ENCODE data around the gene NAXD.
"Not testable (repeated sequence)": the region's sequence is repeated elsewhere in the genome, so short reads cannot be mapped to it uniquely, and the experiment has no call there.

The NAXD gene

DNA sequence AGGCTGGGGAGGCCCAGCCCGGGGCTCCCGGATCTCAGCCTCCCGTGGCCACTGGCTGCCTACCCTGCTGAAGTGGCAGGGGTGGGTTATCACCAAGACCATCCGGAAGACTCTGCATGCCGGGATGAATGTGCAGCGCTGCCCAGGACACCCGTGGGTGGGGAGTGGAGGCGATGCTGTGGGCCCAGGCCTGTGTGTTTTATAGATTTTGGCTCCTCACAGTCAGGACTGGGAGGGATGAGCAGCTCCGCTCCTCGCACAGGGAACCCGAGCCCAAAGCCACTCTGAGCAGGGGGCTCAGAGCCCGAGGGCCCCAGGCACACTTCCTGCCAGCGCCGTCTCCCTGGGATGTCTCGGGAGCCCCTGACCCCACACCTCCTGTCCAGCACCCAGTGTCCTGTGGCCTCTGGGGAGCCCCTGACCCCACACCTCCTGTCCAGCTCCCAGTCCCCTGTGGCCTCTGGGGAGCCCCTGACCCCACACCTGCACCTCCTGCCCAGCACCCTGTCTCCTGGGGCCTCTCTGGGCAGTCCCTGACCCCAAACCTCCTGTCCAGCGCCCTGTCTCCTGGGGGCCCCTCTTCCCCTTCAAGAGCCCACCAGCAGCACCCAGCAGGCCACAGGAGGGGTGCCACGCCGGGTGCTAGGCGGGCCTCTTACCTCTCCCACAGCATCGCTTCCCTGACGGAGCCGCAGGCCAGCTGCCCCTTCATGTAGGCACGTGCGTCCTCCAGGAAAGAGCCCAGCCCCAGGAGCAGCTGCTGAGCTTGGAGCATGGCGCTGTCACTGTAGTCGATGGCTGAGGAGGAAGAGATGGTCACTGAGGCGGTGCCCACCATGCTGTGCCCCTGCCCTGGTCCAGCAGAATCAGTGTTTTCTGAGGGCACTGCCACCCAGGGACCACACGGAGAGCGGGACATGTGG lies 31.4 kb downstream of the NAXD start:
- no peak for DNase-seq

DNA sequence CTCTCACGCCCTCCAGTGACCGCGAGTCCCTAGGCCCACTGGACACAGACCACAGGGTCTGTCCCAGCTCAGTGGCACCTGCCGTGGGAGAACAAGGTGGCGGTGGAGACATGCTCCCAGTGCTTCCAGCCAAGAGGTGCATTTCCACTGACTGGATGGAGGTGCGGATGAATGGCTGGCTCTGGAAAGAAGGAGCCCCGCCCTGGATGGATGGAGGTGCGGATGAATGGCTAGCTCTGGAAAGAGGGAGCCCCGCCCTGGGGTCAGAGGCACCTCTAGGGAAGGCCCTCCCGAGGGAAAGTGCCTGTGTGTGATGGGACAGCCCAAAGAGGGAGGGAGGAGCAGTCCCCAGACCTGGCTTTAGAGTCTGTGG lies 32.0 kb downstream of the NAXD start:
- DNase-seq = no peak

DNA sequence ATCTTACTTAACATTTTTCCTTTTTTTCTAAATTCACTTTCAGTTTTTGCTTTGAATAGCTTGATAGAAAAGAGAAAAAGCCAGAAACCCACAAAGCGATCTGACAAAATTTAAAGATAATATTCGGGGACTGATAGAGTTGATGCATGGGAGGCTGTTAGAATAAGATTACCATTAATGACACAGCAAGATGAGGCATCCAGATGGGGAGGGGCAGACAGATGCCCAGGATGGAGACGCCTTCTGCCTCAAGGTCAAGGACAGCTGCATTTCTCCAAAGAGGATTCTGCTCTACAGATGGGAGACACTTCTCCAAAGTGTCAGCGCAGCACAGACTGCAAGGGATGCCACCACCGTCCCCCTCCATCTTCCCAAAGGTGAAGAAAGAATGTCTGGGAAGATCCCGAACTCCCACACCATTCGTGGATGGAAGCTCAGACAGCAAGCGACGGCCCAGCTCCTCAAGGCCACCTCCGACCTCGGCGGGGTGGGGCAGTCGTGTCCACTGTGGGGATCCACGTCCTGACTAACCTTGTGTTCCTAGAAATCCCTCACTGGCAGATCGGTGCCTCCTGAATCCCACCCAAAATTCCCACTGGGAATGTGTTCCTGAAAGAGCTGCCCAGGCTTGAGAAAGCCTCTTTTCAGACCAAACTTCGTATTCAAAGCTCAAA lies 32.9 kb downstream of the NAXD start:
- no peak for DNase-seq

DNA sequence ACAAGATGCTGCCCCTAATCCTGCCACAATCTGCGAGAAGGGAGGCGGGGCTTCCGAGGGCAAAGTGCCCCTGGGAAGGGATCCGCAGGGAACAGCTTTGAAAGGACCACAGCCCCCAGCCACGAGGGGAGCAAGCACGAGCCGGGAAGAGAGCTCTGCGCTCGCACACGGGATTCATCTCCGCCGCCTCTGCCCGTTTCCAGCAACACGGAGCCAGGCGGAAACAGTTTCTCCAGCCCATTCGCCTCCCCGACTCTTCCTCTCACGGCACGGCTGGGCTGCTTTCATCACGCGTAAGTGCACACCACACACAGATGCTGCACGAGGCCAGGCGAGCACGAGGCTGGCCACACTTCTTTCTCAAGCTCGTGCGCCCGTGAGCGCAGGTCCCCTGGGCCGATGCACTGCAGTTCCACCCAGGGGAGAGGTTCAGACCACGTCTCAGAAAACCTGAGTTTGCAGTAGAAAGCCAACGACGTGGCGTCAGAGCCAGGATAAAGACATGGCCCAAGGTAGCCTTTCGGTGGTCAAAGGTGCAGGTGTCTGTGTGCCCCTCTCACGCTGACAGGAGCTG lies 33.6 kb downstream of the NAXD start:
- DNase-seq = no peak

DNA sequence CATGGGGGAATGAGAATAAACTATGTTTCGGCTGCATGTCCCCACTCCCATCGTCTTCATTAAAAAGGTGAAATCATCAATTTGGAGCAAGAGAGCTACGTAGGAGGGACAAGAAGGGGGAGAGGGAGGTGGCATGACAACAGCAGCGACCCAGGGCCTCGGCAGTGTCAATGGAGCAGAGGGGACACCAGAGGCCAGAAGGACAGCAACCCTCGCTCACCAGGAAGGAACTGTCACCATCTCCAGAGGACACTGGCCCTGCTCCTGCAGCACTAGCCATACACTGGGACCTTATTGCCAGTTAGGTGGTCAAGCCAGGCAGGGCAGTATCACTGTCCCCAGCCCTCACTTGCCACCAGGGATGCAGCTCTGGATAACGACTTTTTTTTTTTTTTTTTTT lies 34.2 kb downstream of the NAXD start:
- no peak for DNase-seq

DNA sequence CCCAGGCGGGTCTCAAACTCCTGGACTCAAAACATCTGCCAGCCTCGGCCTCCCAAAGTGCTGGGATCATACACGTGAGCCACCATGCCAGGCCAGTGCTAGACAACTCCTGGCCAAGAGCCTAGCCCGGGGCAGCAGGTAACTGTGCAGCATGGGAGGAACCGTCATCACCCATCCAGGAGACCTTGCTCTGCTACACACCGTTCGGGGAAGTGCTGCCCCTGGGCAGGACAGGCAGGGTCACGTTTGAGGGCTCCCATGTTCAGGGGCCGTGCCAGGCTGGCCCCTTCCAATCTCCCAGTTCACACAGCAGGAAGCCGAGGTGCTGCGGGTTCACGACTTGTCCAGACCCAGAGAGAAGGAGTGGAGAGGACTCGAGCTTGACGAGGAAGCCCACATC lies 35.1 kb downstream of the NAXD start:
- no peak for DNase-seq

DNA sequence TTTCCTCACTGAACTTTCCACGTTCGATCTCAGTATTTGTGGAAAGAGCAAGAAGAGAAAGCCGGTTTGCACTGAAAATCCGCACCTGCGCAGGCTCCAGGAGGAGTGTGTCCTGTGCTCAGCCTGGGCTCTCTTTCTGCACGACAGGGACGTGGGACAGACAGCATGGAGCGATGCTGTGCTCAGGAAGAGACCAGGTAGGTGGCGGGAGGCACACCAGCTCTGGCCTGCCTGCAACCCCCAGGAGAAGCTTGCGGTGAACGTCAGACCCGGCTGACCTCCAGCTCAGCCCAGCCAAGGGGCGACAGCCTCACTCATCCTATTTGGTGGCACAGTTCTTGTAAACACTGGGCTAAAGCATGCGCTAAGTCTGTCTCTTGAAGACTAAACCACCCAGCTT lies 35.9 kb downstream of the NAXD start:
- no peak for DNase-seq

DNA sequence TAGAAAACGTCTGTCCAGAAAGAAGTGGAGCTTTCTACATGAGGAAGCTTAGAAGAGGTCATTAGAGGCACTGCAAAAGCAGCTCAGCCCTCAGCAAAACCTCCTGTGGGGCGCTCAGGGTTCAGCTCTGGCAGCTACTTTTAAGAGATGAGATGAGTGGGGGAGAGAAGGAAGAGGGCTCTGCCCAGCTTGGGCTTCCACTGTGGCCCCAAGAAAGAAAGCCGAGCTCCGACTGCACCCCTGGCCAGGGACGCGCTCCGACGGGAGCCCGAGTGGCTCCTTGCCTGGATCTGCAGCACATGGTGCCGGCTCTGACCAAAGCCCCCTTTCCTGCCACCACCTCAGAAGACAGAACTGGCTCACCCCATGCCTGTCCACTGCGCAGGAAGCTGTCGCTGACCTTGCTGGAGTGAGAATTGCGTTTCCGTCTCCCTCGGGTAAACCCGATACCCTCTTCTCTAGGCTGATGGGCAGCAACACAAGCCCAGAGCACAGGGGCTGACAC lies 36.4 kb downstream of the NAXD start:
- no peak for DNase-seq

DNA sequence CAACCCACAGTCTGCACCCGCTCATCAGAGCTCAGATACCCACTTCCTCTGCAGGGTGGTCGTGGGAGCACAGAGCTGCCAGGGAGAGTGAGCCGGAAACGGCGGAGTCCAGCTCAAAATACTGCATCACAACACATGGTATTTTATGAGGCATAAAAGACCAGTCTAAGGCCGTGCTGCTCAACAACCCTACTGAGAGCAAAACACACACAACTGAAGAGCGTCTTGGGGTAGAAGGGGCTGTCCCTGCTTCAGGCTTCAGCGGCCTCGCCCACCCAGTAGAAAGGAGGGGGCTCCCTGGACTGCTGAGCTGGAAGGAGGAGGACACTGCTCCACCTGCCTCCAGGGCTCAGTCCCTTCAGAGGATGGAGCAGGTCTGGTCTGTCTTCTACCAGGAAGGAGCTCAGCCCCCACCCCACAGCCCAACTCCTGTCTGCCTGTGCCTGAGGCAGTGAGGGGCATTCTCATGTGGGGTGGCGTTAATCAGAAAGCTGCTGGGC lies 36.9 kb downstream of the NAXD start:
- DNase-seq = no peak

DNA sequence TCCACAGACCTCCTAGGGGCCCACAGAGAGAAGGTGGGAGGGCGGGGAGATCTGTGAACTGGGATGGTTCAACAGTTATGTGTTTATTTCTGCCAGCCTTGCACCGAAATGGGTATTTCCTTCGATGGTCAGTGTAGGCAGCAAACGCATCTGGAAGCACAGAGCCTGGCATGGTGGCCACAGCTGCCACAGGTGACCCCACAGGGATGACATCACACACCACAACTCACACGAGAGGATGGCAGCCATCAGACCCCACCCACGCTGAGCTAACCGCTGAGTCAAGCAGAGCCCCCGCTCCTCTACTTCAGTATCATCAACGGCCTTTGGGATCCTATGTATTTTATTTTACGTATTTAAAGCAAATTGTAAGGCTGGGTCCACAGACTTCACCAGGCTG lies 37.4 kb downstream of the NAXD start:
- no peak for DNase-seq

DNA sequence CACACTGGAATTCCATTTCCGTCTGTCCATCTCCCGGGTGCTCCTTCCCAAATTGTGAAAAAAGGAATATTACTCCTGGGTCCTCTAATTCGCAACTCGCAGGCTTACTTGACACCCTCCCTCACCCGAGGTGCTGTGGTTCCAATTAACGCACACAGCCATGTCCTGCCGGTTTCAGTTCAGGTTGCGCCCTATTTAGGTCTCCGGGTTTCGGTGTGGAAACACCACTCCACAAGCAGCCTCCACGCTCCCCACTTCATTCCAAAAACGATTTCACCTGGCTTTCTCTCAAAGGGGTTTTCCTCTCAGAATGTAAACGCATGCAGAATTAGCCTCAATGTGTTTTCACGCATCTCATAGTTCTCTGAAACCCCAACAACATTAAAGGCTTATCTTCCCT lies 37.9 kb downstream of the NAXD start:
- DNase-seq = no peak

DNA sequence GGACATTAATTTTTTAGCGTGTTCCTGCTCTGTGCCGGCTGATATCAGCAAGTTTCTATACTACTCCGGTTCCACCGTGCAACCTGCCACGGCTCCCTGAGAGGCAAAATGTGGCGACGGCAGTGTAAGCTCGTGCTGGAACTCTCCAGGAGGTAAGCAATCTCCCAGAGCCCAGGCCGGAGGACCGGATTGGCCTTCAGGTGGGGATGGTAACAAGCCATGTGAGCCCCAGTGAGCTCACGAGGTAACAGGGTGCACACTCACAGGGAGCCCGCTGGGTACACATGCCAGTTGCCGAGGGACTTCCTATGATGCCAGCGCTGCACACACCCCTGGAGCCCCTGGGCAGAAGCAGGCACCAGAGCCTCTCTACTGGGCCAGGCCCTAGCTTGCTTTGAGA lies 38.5 kb downstream of the NAXD start:
- no peak for DNase-seq

DNA sequence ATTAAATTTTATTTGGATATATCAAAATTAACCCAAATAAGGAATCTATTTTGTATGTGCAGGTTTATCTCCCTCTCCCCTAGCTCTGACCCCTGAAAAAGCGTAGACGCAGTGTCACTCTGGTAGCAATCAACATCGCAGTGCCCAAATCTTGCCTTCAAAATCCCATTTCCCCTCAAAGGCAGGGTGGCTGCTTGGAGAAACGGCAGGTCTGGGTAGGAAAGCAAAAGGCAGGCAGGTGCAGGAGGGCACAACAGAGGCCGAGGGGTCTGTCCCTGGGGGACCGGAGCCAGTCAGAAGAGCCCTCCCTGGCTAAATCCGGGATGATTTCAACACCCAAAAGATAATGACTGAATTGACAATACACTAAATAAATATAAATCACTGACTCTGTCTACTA lies 41.9 kb downstream of the NAXD start:
- DNase-seq = no peak

DNA sequence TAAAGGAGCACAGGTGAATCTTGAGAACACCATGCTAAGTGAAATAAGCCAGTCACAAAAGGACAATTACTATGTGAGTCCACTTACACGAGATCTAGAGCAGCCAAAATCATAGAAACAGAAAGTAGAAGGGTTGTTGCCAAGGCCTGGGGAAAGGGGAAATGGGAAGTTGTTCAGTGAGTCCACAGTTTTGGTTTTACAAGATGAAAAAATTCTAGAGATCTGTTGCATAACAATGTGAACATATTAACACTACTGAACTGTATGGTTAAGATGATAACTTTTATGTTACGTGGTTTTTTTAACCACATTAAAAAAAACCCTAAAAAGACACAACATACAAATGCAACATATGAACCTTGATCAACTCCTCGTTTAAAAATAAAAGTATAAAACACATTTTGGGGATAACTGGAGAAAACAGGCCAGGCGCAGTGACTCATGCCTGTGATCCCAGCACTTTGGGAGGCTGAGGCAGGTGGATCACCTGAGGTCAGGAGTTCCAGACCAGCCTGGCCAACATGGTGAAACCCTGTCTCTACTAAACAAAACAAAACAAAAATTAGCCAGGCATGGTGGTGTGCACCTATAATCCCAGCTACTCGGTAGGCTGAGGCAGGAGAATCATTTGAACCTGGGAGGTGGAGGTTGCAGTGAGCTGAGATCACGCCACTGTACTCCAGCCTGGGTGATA lies 43.0 kb downstream of the NAXD start:
- not testable (repeated sequence) for DNase-seq

DNA sequence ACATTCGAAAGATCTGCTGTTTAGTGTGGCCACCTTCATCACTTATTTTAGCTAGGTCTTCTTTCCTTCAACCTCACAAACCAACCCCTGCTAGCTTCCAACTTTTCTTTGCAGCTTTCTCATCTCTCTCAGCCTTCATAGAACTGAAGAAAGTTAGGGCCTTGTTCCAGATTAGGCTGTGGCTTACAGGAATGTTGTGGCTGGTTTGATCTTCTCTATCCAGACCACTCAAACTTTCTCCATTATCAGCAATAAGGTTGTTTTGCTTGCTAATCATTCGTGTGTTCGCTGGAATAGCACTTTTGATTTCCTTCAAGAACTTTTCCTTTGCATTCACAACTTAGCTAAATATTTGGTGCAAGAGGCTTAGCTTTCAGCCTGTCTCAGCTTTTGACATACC lies 45.9 kb downstream of the NAXD start:
- no peak for DNase-seq

DNA sequence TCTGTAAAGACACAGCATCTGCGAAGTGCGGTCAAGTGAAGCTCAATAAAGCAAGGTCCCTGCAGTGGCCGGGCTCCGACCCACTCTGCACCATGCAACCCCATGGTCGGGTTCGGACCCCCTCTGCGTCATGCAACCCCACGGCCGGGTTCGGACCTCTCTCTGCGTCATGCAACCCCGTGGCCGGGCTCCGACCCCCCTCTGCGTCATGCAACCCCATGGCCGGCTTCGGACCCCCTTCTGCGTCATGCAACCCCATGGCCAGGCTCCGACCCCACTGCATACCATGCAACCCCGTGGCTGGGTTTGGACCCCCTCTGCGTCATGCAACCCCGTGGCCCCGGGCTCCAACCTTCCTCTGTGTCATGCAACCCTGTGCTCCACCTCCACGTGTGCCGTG lies 46.7 kb downstream of the NAXD start:
- no peak for DNase-seq

DNA sequence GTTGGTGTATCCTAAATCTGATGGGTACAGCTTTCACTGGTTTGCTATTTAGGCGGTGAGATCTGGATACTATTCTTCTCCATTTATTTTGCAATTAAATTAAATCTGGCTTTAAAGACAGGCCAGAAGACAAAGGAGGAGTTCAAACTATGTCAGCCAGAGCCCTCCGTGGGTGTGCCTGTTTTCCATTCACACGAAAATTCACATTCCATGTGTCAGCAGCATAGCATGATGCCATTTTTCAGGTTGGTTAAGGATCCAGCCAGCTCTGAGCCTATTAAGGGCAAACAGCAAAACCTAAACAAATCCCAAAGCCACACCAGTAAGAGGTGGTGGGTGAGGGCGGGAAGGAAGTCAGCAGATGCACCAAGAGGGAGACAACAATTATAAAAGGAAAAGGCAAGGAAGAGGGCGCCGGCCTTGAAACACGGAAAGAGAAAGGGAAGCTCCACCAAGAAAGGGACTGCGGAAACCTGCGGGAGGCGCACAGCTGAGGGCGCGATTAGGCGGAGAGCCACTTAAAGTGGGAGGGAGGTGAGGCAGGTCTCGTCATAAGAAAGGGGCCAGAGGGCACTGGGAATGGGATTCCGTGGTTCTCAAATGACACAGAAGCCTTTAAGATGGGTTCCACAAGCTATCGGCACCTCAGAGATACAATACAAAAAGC lies 47.6 kb downstream of the NAXD start:
- DNase-seq = no peak

DNA sequence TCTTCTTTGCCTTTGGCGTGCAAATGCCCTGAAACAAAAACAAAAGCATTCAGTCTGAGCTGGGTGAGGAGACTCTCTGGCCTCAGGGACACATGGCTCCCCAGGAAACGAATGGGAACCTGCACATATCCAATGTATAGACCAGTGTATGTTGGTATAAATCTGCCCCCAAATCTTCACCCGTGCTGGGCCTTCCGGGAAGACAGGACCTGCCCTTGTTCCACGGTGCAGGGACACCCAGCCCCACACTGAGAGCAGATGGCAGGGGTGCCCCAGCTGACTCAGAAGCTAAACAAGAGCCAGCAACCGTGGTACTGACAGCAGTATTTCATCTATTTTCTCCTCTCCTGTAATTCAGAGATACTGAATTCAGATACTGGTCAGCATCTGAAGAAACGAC lies 48.1 kb downstream of the NAXD start:
- DNase-seq = no peak

DNA sequence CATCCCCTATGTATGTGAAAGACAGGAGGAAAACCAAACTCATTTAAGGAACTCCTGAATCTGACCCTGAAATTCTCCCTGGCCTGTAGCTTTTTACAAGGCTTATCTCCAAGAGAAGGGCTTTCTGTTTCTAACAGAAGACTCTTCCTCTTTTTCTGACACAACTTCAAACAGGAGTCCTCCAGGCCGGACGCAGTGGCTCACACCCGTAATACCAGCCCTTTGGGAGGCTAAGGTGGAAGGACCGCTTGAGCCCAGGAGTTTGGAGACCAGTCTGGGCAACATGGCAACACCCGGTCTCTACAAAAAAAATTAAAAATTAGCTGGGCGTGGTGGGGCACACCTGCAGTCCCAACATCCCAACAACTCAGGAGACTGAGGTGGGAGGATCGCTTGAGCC lies 48.7 kb downstream of the NAXD start:
- no peak for DNase-seq

DNA sequence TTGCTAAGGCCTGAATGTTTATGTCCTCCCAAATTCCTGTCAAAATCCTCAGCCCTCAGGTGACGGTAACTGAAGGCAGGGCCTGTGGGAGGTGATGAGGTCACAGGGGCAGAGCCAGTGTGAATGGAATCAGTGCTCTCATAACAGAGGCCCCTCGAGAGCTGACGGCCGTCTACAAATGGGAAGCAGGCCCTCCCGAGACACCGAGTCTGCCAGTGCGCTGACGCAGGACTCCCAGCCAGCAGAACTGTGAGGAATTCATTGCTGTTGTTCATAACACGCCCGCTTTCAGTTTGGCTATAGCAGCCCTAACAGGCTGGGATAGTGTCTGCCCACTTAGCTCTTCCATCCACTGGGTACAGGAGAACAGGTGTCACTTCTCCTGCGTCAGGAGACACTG lies 49.3 kb downstream of the NAXD start:
- no peak for DNase-seq

DNA sequence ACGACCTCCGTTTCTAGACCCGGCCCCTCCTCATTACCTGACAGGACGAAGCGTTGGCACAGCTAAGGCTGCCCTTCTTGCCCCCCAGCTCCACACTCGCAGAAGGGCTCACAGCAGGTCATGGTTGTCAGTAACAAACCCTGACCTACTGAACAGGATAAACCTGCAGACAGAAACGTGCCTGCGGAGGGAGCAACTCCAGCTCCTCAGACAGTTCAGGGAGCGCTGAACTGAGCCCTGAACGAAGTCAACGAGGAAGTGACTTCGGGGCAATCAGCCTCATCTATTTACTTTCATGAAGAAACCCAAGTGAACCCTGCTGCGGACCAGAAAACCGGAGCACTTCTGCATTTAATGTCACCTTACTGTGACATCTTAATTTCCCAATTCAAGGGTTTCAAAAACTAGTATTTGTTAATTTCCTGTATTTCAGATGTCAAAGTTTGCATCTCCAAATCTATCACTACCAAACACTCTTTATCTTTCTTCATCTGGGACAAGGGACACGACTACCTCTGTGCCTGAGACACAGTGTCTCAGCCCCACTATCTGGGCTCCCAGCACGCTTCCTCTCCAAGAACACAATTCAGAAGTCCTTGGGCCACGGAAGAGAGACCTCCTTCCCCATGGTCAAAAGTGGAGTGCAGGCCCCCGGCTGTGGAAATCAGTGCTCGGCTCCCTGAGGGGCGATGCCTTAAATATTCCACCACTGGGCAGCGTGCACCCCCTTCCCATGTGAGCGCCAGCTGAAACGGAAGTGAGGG lies 50.3 kb downstream of the NAXD start:
- no peak for DNase-seq

DNA sequence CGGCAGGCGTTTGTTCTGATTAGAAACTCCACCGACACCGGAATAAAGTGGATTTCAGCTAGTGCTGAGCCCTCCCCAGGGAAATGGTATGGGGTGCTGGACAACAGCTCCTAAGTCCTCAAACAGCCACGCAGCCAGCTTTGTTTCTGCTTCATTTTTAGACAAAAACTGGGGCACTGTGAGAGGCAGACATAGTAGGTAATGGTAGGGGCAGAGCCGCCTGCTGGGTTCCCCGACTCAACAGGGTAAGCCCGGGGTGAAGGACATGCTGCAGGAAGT lies 50.8 kb downstream of the NAXD start:
- no peak for DNase-seq

Measured in GOT3 (cell line).